ENCODE results near the gene CYP24A1.

Gene CYP24A1

GRCh38 chr20:54123587-54124180 is 50.1 kb downstream of the CYP24A1 start:
- no peak for DNase-seq (ENCODE audit: low read depth, low spot score)
- no peak overlapping the region for H3K4me3 ChIP-seq (ENCODE audit: low read length)

DNA sequence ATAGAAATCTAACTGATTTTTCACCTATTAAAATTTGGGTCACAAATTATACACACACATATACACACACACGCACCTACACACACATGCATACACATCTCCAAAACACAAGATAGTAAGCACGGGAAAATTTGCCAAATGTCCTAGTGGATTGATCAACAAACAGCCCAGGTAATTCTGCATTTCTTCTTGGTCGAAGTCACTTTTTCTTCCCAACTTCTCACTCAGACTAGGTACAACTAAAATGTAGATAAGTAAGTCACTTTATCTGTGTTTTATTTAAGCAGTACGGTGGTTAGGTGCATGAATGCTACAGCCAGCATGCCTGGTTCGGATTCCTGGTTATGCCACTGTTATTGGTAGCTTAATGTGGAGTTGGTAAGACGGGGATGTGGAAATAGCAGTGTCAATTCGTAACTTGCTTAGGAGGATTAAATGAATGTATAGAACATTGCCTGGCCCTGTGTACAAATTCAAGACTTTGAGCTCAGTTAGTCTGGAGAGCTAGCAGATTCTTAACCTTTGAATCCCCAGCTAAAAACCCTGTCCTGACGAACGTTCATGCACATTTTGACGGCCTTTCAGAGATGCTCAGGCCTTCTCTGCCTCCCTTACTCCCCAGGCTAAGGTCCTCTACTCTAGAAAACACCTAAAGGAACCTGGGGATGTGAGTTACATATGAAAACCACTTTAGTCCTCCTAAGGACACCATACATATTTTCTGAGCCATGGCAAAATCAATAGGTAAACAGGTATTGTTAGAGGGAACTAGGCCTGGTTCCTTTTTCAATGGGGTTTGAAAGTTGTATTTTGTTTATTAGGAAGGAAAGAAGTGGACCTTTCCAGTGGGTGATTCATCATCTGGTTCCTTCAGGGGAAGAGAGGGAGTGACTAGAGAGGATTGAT is 50.9 kb downstream of the CYP24A1 start:
- DNase-seq (ENCODE audit: low read depth, low spot score), result no peak
- H3K4me3 ChIP-seq (ENCODE audit: low read length), result no peak overlapping the region

DNA sequence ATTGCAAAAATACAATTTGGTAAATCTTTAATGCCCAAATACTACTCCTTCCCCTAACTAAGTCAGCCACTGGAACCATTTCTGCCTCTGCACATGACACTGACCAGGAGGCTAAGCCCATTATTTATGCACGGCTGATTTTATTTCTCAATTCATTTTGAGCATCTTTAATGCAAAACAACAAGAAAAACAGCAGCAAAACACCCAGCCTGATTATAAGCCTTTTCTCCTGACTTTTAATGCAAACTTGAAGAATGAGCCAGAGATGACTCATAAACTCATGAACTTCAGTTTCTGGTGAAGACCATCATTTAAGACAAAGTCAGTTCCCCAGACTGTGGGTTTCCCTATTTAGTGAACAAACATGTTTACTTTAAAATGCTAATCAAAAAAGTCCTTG is 51.6 kb downstream of the CYP24A1 start:
- no peak overlapping the region for H3K4me3 ChIP-seq (ENCODE audit: low read length)
- DNase-seq (ENCODE audit: low read depth, low spot score), result no peak

DNA sequence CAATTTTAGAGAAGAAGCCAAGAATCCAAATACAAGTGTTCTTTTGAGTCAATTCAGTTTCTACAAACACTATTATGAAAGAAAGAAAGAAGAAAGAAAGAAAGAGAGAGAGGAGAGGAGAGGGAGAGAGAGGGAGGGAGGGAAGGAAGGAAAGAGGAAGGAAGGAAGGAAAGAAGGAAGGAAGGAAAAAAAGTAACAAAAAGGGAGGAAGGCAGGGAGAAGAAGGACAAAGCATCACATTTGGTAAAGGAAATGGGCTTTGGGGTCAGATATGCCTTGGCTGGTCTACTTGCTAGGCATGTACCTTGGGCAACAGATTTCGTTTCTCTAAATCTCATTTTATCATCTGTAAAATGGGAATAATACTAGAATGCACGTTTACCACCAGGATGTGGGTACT is 54.0 kb downstream of the CYP24A1 start:
- DNase-seq (ENCODE audit: low read depth, low spot score), result no peak
- no peak overlapping the region for H3K4me3 ChIP-seq (ENCODE audit: low read length)

DNA sequence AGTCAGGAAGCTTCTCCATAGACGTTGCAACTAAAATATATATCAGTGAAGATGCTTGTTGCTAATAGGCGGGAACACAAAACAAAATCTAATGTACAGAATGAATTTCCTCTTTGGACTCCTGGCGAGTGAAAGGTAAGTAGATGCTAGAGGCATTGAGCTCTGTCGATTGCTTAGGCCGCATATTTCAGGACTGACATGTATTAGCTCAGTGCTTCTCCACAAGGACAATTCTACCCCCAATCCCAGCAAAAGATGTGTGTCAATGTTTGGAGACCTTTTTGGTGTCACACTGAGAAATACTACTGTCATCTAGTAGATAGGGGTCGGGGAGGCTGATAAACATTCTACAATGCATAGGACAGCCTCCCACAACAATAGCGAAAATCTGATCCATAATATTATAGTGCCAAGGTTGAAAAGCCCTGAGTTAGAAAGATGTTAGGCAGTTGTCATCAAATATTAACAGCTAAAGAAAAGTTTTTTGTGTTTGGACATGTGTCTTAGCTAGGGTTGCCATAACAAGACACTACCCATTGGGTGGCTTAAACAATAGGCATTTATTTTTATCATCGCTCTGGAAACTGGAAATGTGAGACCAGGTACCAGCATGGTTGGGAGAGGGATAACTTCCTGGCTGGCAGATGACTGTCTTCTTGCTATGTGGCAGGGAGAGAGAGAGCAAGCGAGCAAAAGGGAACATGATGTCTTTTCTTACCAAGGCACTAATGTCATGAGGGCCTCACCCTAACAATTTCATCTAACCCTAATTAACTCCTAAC is 55.4 kb downstream of the CYP24A1 start:
- DNase-seq (ENCODE audit: low read depth, low spot score), result no peak
- no peak overlapping the region for H3K4me3 ChIP-seq (ENCODE audit: low read length)

- DNase-seq (ENCODE audit: low read depth, low spot score), result no peak
Measured at GRCh38 chr20:54116550-54117235, 57.1 kb downstream of the CYP24A1 start.

GRCh38 chr20:54115172-54115854 is 58.5 kb downstream of the CYP24A1 start:
- no peak overlapping the region for H3K4me3 ChIP-seq (ENCODE audit: low read length)
- no peak for DNase-seq (ENCODE audit: low read depth, low spot score)

More at GRCh38 chr20:54116550-54117235, 57.1 kb downstream of the CYP24A1 start:
- H3K4me3 ChIP-seq (ENCODE audit: low read length), result no peak overlapping the region

- no peak for DNase-seq (ENCODE audit: low read depth, low spot score)
- H3K4me3 ChIP-seq (ENCODE audit: low read length), result no peak overlapping the region
Measured at GRCh38 chr20:54114109-54114508, 59.7 kb downstream of the CYP24A1 start.

- no peak overlapping the region for H3K4me3 ChIP-seq (ENCODE audit: low read length)
- DNase-seq (ENCODE audit: low read depth, low spot score), result no peak
Measured at GRCh38 chr20:54113566-54113965, 60.2 kb downstream of the CYP24A1 start.

- H3K4me3 ChIP-seq (ENCODE audit: low read length), result no peak overlapping the region
- no peak for DNase-seq (ENCODE audit: low read depth, low spot score)
Measured at GRCh38 chr20:54112221-54112884, 61.4 kb downstream of the CYP24A1 start.

- H3K4me3 ChIP-seq (ENCODE audit: low read length), result no peak overlapping the region
- DNase-seq (ENCODE audit: low read depth, low spot score), result no peak
Measured at GRCh38 chr20:54111460-54111859, 62.3 kb downstream of the CYP24A1 start.

DNA sequence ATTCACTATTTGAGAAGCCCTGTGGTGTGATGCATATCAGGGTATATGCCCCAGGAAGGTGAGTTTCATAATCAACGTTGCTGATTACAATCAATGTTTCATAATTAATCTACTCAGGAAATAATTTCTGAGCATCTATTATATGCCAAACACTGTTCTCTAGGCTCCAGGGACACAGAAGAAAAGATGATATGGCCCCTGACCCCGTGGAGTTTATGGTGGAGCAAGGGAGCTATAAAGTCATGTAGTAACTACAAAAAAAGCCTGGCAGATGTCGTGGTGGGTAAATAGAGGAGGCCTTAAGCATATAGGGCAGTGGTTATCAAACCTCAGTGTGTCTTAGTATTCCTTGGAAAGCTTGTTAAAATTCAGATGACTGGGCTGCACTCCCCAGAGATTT is 63.3 kb downstream of the CYP24A1 start:
- H3K4me3 ChIP-seq (ENCODE audit: low read length), result no peak overlapping the region
- DNase-seq (ENCODE audit: low read depth, low spot score), result no peak

- H3K4me3 ChIP-seq (ENCODE audit: low read length), result no peak overlapping the region
- no peak for DNase-seq (ENCODE audit: low read depth, low spot score)
Measured at GRCh38 chr20:54110041-54110440, 63.7 kb downstream of the CYP24A1 start.

GRCh38 chr20:54108817-54109216 is 65.0 kb downstream of the CYP24A1 start:
- no peak for DNase-seq (ENCODE audit: low read depth, low spot score)
- no peak overlapping the region for H3K4me3 ChIP-seq (ENCODE audit: low read length)

DNA sequence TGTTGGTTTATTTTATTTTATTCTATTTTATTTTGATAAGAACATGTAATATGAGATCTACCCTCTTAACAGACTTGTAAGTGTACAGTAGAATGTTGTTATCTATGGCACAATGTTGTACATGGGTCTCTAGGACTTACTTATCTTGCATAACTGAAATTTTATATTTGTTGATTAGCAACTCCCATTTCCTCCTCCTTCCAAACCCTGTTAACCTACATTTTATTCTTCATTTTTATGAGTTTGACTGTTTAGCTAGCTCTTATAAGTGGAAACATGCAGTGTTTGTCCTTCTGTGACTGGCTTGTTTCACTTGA is 65.5 kb downstream of the CYP24A1 start:
- no peak overlapping the region for H3K4me3 ChIP-seq (ENCODE audit: low read length)
- no peak for DNase-seq (ENCODE audit: low read depth, low spot score)

- no peak overlapping the region for H3K4me3 ChIP-seq (ENCODE audit: low read length)
- no peak for DNase-seq (ENCODE audit: low read depth, low spot score)
Measured at GRCh38 chr20:54107600-54108325, 66.0 kb downstream of the CYP24A1 start.

GRCh38 chr20:54107181-54107580 is 66.6 kb downstream of the CYP24A1 start:
- DNase-seq (ENCODE audit: low read depth, low spot score), result no peak
- H3K4me3 ChIP-seq (ENCODE audit: low read length), result no peak overlapping the region

- no peak for DNase-seq (ENCODE audit: low read depth, low spot score)
- H3K4me3 ChIP-seq (ENCODE audit: low read length), result no peak overlapping the region
Measured at GRCh38 chr20:54106162-54106561, 67.6 kb downstream of the CYP24A1 start.

Measured in Jurkat, Clone E6-1 (cell line).